ENCODE measurements around the gene KRTAP5-1.

GRCh38 chr11:1597331-1597993, 12.4 kb upstream of the KRTAP5-1 start:
- TF ChIP-seq, protein P1, sequence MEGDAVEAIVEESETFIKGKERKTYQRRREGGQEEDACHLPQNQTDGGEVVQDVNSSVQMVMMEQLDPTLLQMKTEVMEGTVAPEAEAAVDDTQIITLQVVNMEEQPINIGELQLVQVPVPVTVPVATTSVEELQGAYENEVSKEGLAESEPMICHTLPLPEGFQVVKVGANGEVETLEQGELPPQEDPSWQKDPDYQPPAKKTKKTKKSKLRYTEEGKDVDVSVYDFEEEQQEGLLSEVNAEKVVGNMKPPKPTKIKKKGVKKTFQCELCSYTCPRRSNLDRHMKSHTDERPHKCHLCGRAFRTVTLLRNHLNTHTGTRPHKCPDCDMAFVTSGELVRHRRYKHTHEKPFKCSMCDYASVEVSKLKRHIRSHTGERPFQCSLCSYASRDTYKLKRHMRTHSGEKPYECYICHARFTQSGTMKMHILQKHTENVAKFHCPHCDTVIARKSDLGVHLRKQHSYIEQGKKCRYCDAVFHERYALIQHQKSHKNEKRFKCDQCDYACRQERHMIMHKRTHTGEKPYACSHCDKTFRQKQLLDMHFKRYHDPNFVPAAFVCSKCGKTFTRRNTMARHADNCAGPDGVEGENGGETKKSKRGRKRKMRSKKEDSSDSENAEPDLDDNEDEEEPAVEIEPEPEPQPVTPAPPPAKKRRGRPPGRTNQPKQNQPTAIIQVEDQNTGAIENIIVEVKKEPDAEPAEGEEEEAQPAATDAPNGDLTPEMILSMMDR (IDR thresholded peaks at IDR 0.05): no peak
- TF ChIP-seq POLR2A (IDR thresholded peaks at IDR 0.05): no peak
- TF ChIP-seq POLR2AphosphoS5 (IDR thresholded peaks at IDR 0.05; ENCODE audit: insufficient read depth in 1 of 2, low read depth in 1 of 2): no peak
